ENCODE results near the gene ITPR3. TPM values are rescaled to one million over a fixed set of nuclear protein-coding genes. Genes with fewer than 3 reads are reported as not detected.

ITPR3 gene
- polyA plus RNA-seq, 1 donor (not counting 4 experiments of a cell fraction or from before 2014, with no cell fraction given), result 43.3 TPM

DNA sequence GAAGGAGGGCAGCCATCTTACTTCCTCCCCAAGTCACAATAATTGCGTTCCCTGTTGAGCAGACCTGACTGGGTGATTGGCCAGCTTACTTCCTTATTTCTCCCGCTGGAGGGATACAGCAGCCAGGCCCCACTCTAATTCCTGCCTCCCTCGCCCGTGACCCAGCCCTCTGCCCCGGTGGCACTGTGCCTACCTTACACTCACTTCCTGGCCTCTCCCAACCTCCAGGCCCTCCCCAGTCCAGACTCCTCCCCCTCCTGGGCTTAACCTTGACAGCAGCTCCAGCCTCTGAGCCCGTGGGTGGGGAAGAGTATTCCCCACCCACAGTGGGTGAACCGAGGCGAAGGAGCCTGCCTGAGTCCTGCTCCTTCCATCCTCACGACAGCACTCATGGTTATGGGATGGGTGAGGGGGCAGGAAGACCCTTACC lies 44.0 kb upstream of the ITPR3 start:
- H3K9me3 ChIP-seq (ENCODE audit: control insufficient read depth, low read depth, low read length), result no peaks in the 10 kb centered on the region
- H3K9me1 ChIP-seq (ENCODE audit: control insufficient read depth, extremely low read depth, insufficient read depth, low read length), result no peaks in the 10 kb centered on the region
- H3K27ac ChIP-seq (ENCODE audit: control insufficient read depth, insufficient read depth, low read length), result peak overlapping the region; percentile 87
- H3K4me3 ChIP-seq (ENCODE audit: control insufficient read depth in 2 of 3, extremely low read depth in 1 of 3, insufficient read depth in 2 of 3, low read depth in 1 of 3, low read length in 3 of 3), result peak overlapping the region; percentile 81 to 92 (median 90)
- dilution Hi-C loops (cut with MboI; ENCODE audit: extremely low pct_ligation_motif_present, low sequenced_read_pairs), result no loop called here
- no peaks in the 10 kb centered on the region for H3K27me3 ChIP-seq (ENCODE audit: control insufficient read depth, extremely low read depth, insufficient read depth, low read length)
- H4K20me1 ChIP-seq (ENCODE audit: control insufficient read depth, extremely low read depth, insufficient read depth, low read length), result no peaks in the 10 kb centered on the region
- H3K79me2 ChIP-seq (ENCODE audit: control insufficient read depth, insufficient read depth, low read length), result peaks cover 51% of the 10 kb centered on the region
- FAIRE-seq (peak; percentile 84), DNase-seq (ENCODE audit: low read depth, low spot score) (no peak)
- peak overlapping the region; percentile 92 for H3K4me2 ChIP-seq (ENCODE audit: control insufficient read depth, extremely low read depth, insufficient read depth, low read depth, low read length)
- H2AFZ ChIP-seq (ENCODE audit: control insufficient read depth, low read length), result peak overlapping the region; percentile 47
- TF ChIP-seq, protein P1, sequence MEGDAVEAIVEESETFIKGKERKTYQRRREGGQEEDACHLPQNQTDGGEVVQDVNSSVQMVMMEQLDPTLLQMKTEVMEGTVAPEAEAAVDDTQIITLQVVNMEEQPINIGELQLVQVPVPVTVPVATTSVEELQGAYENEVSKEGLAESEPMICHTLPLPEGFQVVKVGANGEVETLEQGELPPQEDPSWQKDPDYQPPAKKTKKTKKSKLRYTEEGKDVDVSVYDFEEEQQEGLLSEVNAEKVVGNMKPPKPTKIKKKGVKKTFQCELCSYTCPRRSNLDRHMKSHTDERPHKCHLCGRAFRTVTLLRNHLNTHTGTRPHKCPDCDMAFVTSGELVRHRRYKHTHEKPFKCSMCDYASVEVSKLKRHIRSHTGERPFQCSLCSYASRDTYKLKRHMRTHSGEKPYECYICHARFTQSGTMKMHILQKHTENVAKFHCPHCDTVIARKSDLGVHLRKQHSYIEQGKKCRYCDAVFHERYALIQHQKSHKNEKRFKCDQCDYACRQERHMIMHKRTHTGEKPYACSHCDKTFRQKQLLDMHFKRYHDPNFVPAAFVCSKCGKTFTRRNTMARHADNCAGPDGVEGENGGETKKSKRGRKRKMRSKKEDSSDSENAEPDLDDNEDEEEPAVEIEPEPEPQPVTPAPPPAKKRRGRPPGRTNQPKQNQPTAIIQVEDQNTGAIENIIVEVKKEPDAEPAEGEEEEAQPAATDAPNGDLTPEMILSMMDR (optimal IDR thresholded peaks at IDR 0.05 in 1 of 3, IDR thresholded peaks at IDR 0.05 in 1 of 3, conservative IDR thresholded peaks at IDR 0.05 in 1 of 3; ENCODE audit: extremely low read depth in 1 of 3, insufficient read depth in 2 of 3, low read length in 3 of 3), result no peak
- no peak for TF ChIP-seq EZH2 (IDR thresholded peaks at IDR 0.05; ENCODE audit: low read length)
- H3K9ac ChIP-seq (ENCODE audit: control insufficient read depth, extremely low read depth, insufficient read depth, low read length), result peak overlapping the region; percentile 77
- peaks cover 31 to 42% of the 10 kb centered on the region in 2 experiments for H3K36me3 ChIP-seq (ENCODE audit: control insufficient read depth in 2 of 2, extremely low read depth in 1 of 2, insufficient read depth in 2 of 2, low read length in 2 of 2)
- H3K4me1 ChIP-seq (ENCODE audit: control insufficient read depth, extremely low read depth, insufficient read depth, low read length), result peaks cover 24% of the 10 kb centered on the region

DNA sequence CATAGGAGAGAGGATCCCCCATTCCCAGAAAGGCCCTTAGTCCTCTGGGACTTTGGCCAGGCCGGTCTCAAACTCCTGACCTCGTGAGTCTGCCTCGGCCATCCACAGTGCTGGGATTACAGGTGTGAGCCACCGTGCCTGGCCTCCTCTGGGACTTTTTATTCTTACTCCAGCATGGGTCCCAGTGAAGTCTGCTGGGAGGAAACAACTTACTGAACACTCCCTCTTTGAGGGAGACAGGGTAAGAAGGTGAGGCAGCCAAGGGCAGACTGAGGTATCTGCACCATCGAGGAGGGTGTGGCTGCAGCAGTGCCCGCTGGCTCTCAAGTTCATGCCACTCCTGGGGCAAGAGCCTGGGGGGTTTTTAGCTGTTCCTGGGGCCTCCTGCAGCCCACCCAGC lies 43.4 kb upstream of the ITPR3 start:
- Histone ChIP-seq H3K4me2 (ENCODE audit: control insufficient read depth, extremely low read depth, insufficient read depth, low read depth, low read length) (peak overlapping the region; percentile 92), H3K36me3 (ENCODE audit: control insufficient read depth in 2 of 2, extremely low read depth in 1 of 2, insufficient read depth in 2 of 2, low read length in 2 of 2) (peaks cover 28 to 38% of the 10 kb centered on the region in 2 experiments), H3K9me1 (ENCODE audit: control insufficient read depth, extremely low read depth, insufficient read depth, low read length) (no peaks in the 10 kb centered on the region), H3K4me3 (ENCODE audit: control insufficient read depth in 2 of 3, extremely low read depth in 1 of 3, insufficient read depth in 2 of 3, low read depth in 1 of 3, low read length in 3 of 3) (peak overlapping the region; percentile 81 to 92 (median 90)), H3K27ac (ENCODE audit: control insufficient read depth, insufficient read depth, low read length) (peak overlapping the region; percentile 87), H2AFZ (ENCODE audit: control insufficient read depth, low read length) (no peak overlapping the region), H3K9ac (ENCODE audit: control insufficient read depth, extremely low read depth, insufficient read depth, low read length) (peak overlapping the region; percentile 77), H4K20me1 (ENCODE audit: control insufficient read depth, extremely low read depth, insufficient read depth, low read length) (no peaks in the 10 kb centered on the region), H3K27me3 (ENCODE audit: control insufficient read depth, extremely low read depth, insufficient read depth, low read length) (no peaks in the 10 kb centered on the region), H3K79me2 (ENCODE audit: control insufficient read depth, insufficient read depth, low read length) (peaks cover 51% of the 10 kb centered on the region), H3K4me1 (ENCODE audit: control insufficient read depth, extremely low read depth, insufficient read depth, low read length) (peaks cover 24% of the 10 kb centered on the region), H3K9me3 (ENCODE audit: control insufficient read depth, low read depth, low read length) (no peaks in the 10 kb centered on the region)
- FAIRE-seq (no peak), DNase-seq (ENCODE audit: low read depth, low spot score) (no peak)
- TF ChIP-seq, protein P1 (optimal IDR thresholded peaks at IDR 0.05 in 1 of 3, IDR thresholded peaks at IDR 0.05 in 1 of 3, conservative IDR thresholded peaks at IDR 0.05 in 1 of 3; ENCODE audit: extremely low read depth in 1 of 3, insufficient read depth in 2 of 3, low read length in 3 of 3), result no peak
- TF ChIP-seq EZH2 (IDR thresholded peaks at IDR 0.05; ENCODE audit: low read length), result no peak
- dilution Hi-C loops (cut with MboI; ENCODE audit: extremely low pct_ligation_motif_present, low sequenced_read_pairs), result no loop called here

Measured in keratinocyte (primary cell).